ENCODE data around the gene CCT6B. TPM values are rescaled to one million over a fixed set of nuclear protein-coding genes. Genes with fewer than 3 reads are reported as not detected.

Gene CCT6B
- total and polyA plus RNA-seq, 2 donors (not counting 1 experiment from before 2014, with no cell fraction given), result 1.2 to 3.0 TPM

DNA sequence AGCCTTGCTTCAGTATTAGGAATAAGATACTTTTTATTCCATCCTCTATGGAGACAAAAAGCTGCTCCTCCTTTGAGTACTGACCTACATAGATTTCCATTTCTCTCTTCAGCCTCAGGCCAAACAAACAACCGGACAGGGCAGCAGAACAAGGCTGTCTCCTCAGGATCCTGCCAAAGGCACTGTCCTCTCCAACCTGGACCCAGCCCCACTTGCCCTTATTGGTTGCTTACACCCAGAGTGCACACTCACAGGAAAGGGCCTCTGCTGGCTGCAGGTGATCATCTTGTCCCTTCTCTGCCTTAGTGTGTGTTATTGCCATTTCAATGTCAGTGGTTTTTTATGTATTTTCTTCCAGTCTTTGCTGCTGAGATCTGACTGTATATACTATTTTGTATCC lies 45.7 kb upstream of the CCT6B start:
- Histone ChIP-seq H3K27me3 (ENCODE audit: control insufficient read depth, insufficient read depth, low read length) (no peaks in the 10 kb centered on the region), H3K36me3 (ENCODE audit: control insufficient read depth, insufficient read depth, low read length) (peaks cover 11% of the 10 kb centered on the region), H3K4me2 (ENCODE audit: extremely low read depth, insufficient read depth, low read length) (no peak overlapping the region), H3K27ac (ENCODE audit: insufficient read depth, low read length) (no peak overlapping the region), H3K9me3 (ENCODE audit: control insufficient read depth, insufficient read depth, low read depth, low read length) (no peaks in the 10 kb centered on the region), H3K4me1 (ENCODE audit: control insufficient read depth, extremely low read depth, insufficient read depth, low read length) (no peaks in the 10 kb centered on the region), H2AFZ (ENCODE audit: low read length) (no peak overlapping the region), H3K79me2 (ENCODE audit: control insufficient read depth, insufficient read depth, low read length) (no peaks in the 10 kb centered on the region), H3K9ac (ENCODE audit: insufficient read depth, low read length) (no peak overlapping the region), H3K4me3 (replicated peaks in 1 of 4; ENCODE audit: control extremely low read depth in 1 of 4, insufficient read depth in 1 of 4, low read depth in 3 of 4, low read length in 4 of 4) (no peak overlapping the region), H4K20me1 (ENCODE audit: control insufficient read depth, extremely low read depth, insufficient read depth, low read length) (no peaks in the 10 kb centered on the region)
- DNase-seq (ENCODE audit: low read depth in 2 of 2), result no peak
- TF ChIP-seq CTCF (conservative IDR thresholded peaks at IDR 0.05 in 1 of 2, IDR thresholded peaks at IDR 0.05 in 1 of 2; ENCODE audit: low read depth in 1 of 2, low read length in 2 of 2) (no peak), EZH2 (IDR thresholded peaks at IDR 0.05; ENCODE audit: low read length, missing control alignments) (no peak)

DNA sequence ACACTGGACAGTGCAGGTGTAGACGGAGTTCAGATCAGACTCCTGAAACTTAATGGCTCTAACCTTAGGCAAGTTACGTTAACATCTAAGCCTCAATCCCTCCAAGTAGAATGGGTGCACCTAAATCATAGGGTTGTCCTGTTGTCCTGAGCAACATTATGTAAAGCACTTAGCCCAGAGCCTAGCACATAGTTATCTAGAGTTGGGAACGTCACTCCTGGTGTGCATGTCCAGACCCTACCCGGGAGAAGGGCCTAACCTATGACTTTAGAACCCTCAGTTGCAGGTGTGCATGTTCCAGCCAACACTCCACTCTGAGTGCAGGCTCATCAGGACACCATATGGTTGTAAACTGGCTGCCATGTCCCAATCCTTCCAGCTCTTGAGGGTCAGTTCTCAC lies 45.1 kb upstream of the CCT6B start:
- no peaks in the 10 kb centered on the region for H3K79me2 ChIP-seq (ENCODE audit: control insufficient read depth, insufficient read depth, low read length)
- peaks cover 16% of the 10 kb centered on the region for H3K36me3 ChIP-seq (ENCODE audit: control insufficient read depth, insufficient read depth, low read length)
- H2AFZ ChIP-seq (ENCODE audit: low read length), result no peak overlapping the region
- H3K27me3 ChIP-seq (ENCODE audit: control insufficient read depth, insufficient read depth, low read length), result no peaks in the 10 kb centered on the region
- no peak overlapping the region for H3K4me3 ChIP-seq (replicated peaks in 1 of 4; ENCODE audit: control extremely low read depth in 1 of 4, insufficient read depth in 1 of 4, low read depth in 3 of 4, low read length in 4 of 4)
- TF ChIP-seq CTCF (conservative IDR thresholded peaks at IDR 0.05 in 1 of 2, IDR thresholded peaks at IDR 0.05 in 1 of 2; ENCODE audit: low read depth in 1 of 2, low read length in 2 of 2), result no peak
- TF ChIP-seq EZH2 (IDR thresholded peaks at IDR 0.05; ENCODE audit: low read length, missing control alignments), result no peak
- H3K9me3 ChIP-seq (ENCODE audit: control insufficient read depth, insufficient read depth, low read depth, low read length), result no peaks in the 10 kb centered on the region
- no peak overlapping the region for H3K27ac ChIP-seq (ENCODE audit: insufficient read depth, low read length)
- H4K20me1 ChIP-seq (ENCODE audit: control insufficient read depth, extremely low read depth, insufficient read depth, low read length), result no peaks in the 10 kb centered on the region
- H3K4me1 ChIP-seq (ENCODE audit: control insufficient read depth, extremely low read depth, insufficient read depth, low read length), result no peaks in the 10 kb centered on the region
- DNase-seq (ENCODE audit: low read depth in 2 of 2), result no peak
- H3K9ac ChIP-seq (ENCODE audit: insufficient read depth, low read length), result no peak overlapping the region
- no peak overlapping the region for H3K4me2 ChIP-seq (ENCODE audit: extremely low read depth, insufficient read depth, low read length)

GRCh38 chr17:35003778-35004177 lies 42.5 kb upstream of the CCT6B start:
- no peaks in the 10 kb centered on the region for H3K79me2 ChIP-seq (ENCODE audit: control insufficient read depth, insufficient read depth, low read length)
- no peak for TF ChIP-seq CTCF (conservative IDR thresholded peaks at IDR 0.05 in 1 of 2, IDR thresholded peaks at IDR 0.05 in 1 of 2; ENCODE audit: low read depth in 1 of 2, low read length in 2 of 2)
- no peak for TF ChIP-seq EZH2 (IDR thresholded peaks at IDR 0.05; ENCODE audit: low read length, missing control alignments)
- H3K27me3 ChIP-seq (ENCODE audit: control insufficient read depth, insufficient read depth, low read length), result no peaks in the 10 kb centered on the region
- H3K4me3 ChIP-seq (replicated peaks in 1 of 4; ENCODE audit: control extremely low read depth in 1 of 4, insufficient read depth in 1 of 4, low read depth in 3 of 4, low read length in 4 of 4), result no peak overlapping the region
- H2AFZ ChIP-seq (ENCODE audit: low read length), result no peak overlapping the region
- no peaks in the 10 kb centered on the region for H3K4me1 ChIP-seq (ENCODE audit: control insufficient read depth, extremely low read depth, insufficient read depth, low read length)
- H3K27ac ChIP-seq (ENCODE audit: insufficient read depth, low read length), result no peak overlapping the region
- no peaks in the 10 kb centered on the region for H3K9me3 ChIP-seq (ENCODE audit: control insufficient read depth, insufficient read depth, low read depth, low read length)
- no peak for DNase-seq (ENCODE audit: low read depth in 2 of 2)
- H3K36me3 ChIP-seq (ENCODE audit: control insufficient read depth, insufficient read depth, low read length), result peaks cover 23% of the 10 kb centered on the region
- no peaks in the 10 kb centered on the region for H4K20me1 ChIP-seq (ENCODE audit: control insufficient read depth, extremely low read depth, insufficient read depth, low read length)
- H3K9ac ChIP-seq (ENCODE audit: insufficient read depth, low read length), result no peak overlapping the region
- H3K4me2 ChIP-seq (ENCODE audit: extremely low read depth, insufficient read depth, low read length), result no peak overlapping the region
